Ishikawa (cell line): ENCODE results near the gene NFAM1.

Experiments used
- CEBPB ChIP-seq: IDR thresholded peaks from 2 replicates; pipeline ENCODE4 v1.6.1; 2012
- EP300 ChIP-seq: IDR thresholded peaks from 2 replicates; pipeline ENCODE4 v1.6.1; 2012; ENCODE audit warnings: borderline replicate concordance
- NFIC ChIP-seq: IDR thresholded peaks from 2 replicates; pipeline ENCODE4 v1.6.1; 2012
- RAD21 ChIP-seq: IDR thresholded peaks from 2 replicates; pipeline ENCODE4 v1.6.1; 2012; ENCODE audit warnings: low read depth
- YY1 ChIP-seq: IDR thresholded peaks from 2 replicates; pipeline ENCODE4 v1.6.1; 2012; ENCODE audit warnings: low read depth
- TF ChIP-seq, protein P1 (sequence below): IDR thresholded peaks from 2 replicates; pipeline ENCODE4 v1.6.1; 2012

DNA sequence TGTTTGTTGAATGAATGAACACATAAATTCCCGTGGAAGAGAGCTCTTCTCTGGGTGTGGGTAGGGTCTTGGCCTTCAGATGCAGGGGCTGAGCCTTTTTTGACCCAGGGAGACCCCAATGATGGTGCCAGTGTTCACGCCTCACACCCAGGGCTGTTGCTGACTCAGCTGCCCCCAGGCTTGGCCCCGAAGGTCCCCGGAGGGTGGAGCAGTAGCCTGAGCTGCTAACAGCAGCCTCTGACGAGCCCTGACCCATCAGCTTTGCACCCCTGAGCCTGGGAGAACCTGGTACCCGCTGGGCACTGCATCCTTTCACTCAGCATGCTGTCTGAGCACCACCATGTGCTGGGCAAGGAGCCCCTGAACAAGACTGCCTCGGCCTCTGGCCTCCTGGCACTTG, 23.9 kb downstream of the NFAM1 start:
- TF ChIP-seq CEBPB (no peak), RAD21 (no peak), NFIC (no peak), YY1 (no peak), EP300 (no peak)
- TF ChIP-seq, protein P1, sequence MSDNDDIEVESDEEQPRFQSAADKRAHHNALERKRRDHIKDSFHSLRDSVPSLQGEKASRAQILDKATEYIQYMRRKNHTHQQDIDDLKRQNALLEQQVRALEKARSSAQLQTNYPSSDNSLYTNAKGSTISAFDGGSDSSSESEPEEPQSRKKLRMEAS = no peak
